Adrenal gland (tissue), 5 donors: ENCODE results near the gene GLTPD2.

Experiments used
- CTCF ChIP-seq, 6 experiments: fragments of 450-650 bp in 4 of 6; fragments of 200-600 bp in 2 of 6; sonication (generic) in 1 of 6; IDR thresholded peaks; 1 replicate in 5 of 6; 2 replicates in 1 of 6; pipeline versions ENCODE4 v1.5.1 to v1.8.0; 2016 to 2021; ENCODE audit warnings: antibody characterized with exemption in 6 of 6, mild to moderate bottlenecking in 2 of 6, moderate library complexity in 1 of 6
- POLR2A ChIP-seq, 2 donors: fragments of 450-650 bp; IDR thresholded peaks; one replicate each; pipeline ENCODE4 v1.6.1; 2017; ENCODE audit warnings: antibody characterized with exemption in 2 of 2, mild to moderate bottlenecking in 2 of 2, moderate library complexity in 1 of 2
- donor health status: DM: no; HTN: no; CAD: no.

DNA sequence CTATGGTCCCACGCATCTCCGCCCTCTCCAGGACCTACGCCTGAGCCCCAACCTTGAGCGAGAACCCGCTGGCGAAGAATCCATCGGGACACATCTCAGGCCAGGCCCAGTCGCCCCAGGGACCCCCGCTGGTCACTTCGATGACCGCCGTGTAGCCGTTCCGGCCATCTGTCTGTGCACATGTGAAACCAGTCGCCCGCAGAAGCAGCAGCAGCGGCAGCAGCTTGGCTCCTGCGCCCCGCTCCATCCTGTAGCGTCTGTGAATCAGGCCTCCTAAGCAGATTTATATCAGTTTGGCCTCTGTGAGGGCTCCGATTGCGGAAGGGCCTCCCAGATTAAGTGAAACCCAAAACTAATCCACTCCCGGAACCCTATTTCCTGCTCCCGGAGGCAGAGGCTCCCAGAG lies 2.7 kb upstream of the GLTPD2 start, which contains the start of gene VMO1:
- TF ChIP-seq CTCF (IDR thresholded peaks at IDR 0.05) (no peak), POLR2A (IDR thresholded peaks at IDR 0.05) (no peak)
